Natural killer cell (primary cell): ENCODE data around the gene TTC28. TPM values are rescaled to one million over a fixed set of nuclear protein-coding genes. Genes with fewer than 3 reads are reported as not detected.

Experiments used
- ATAC-seq, 3 donors: fragments of 150-1000 bp in 2 of 3; fragments of 200-7000 bp in 1 of 3; cut with Tn5 transposase; 1 replicate in 1 of 3; 2 replicates in 2 of 3; pipeline ENCODE4 v1.10.0; 2021; ENCODE audit warnings: mild to moderate bottlenecking in 2 of 3, moderate library complexity in 2 of 3
- DNase-seq, 2 donors: peaks; one replicate each; pipeline versions ENCODE4 v3.0.0 to v3.0.0-alpha.2; 2013 to 2021; ENCODE audit warnings: mixed read lengths in 1 of 2
- H3K27ac ChIP-seq: one replicate; pipeline ENCODE4 v1.5.1; 2013; ENCODE audit warnings: mild to moderate bottlenecking, low read length
- H3K27me3 ChIP-seq: one replicate; pipeline ENCODE4 v1.6.1; 2013; ENCODE audit warnings: low read length; ENCODE audit not compliant: control insufficient read depth, insufficient read depth
- H3K36me3 ChIP-seq: one replicate; pipeline ENCODE4 v1.6.1; 2013; ENCODE audit warnings: low read length; ENCODE audit not compliant: control insufficient read depth, insufficient read depth
- H3K4me1 ChIP-seq: one replicate; pipeline ENCODE4 v1.6.1; 2013; ENCODE audit warnings: low read length; ENCODE audit not compliant: control insufficient read depth, insufficient read depth
- H3K4me3 ChIP-seq: one replicate; pipeline ENCODE4 v1.5.1; 2013; ENCODE audit warnings: low read length
- H3K9me3 ChIP-seq: one replicate; pipeline ENCODE4 v1.6.1; 2013; ENCODE audit warnings: low read length; ENCODE audit not compliant: control insufficient read depth, insufficient read depth
- H3K27ac Mint-ChIP-seq, 2 donors: one replicate each; pipeline ENCODE4 v1.8.0; 2022; ENCODE audit warnings: mild to moderate bottlenecking in 2 of 2, mixed read lengths in 2 of 2, moderate library complexity in 1 of 2
- H3K27me3 Mint-ChIP-seq, 2 donors: one replicate each; pipeline ENCODE4 v1.8.0; 2022; ENCODE audit warnings: low read depth in 2 of 2, mixed read lengths in 2 of 2
- H3K36me3 Mint-ChIP-seq: one replicate; pipeline ENCODE4 v1.8.0; 2022; ENCODE audit warnings: mixed read lengths
- H3K4me1 Mint-ChIP-seq, 2 donors: one replicate each; pipeline ENCODE4 v1.8.0; 2022; ENCODE audit warnings: mixed read lengths in 2 of 2
- H3K4me3 Mint-ChIP-seq: one replicate; pipeline ENCODE4 v1.8.0; 2022; ENCODE audit warnings: mild to moderate bottlenecking, moderate library complexity, mixed read lengths
- H3K9me3 Mint-ChIP-seq, 2 donors: one replicate each; pipeline ENCODE4 v1.8.0; 2022; ENCODE audit warnings: mixed read lengths in 2 of 2
- CTCF ChIP-seq: fragments of 200-600 bp; IDR thresholded peaks from one replicate; pipeline ENCODE4 v1.8.0; 2022; ENCODE audit warnings: antibody characterized with exemption
- WGBS: methylation state at CpG from one replicate; pipeline ENCODE4 v1.1.7; 2013; ENCODE audit warnings: missing lambda C conversion rate; ENCODE audit not compliant: insufficient coverage; 5-methylcytosine and 5-hydroxymethylcytosine counted together
- intact Hi-C: fragments of 100-400 bp; cut with micrococcal nuclease; formaldehyde crosslinking; loops from one replicate; pipeline ENCODE4 v1.14.2; 2022
- total RNA-seq, 4 donors: library from RNA; stranded (reverse); fragments of 120-200 nt in 1 of 4; gene quantifications; one replicate each; pipeline versions ENCODE4 v1.2.3 to v1.2.4, GENCODE V29; 2013 to 2022

Gene TTC28
- total RNA-seq, 3 donors from 2014 or later (not counting 1 experiment from before 2014, with no cell fraction given): 4.1 to 10.0 (median 8.6) TPM

DNA sequence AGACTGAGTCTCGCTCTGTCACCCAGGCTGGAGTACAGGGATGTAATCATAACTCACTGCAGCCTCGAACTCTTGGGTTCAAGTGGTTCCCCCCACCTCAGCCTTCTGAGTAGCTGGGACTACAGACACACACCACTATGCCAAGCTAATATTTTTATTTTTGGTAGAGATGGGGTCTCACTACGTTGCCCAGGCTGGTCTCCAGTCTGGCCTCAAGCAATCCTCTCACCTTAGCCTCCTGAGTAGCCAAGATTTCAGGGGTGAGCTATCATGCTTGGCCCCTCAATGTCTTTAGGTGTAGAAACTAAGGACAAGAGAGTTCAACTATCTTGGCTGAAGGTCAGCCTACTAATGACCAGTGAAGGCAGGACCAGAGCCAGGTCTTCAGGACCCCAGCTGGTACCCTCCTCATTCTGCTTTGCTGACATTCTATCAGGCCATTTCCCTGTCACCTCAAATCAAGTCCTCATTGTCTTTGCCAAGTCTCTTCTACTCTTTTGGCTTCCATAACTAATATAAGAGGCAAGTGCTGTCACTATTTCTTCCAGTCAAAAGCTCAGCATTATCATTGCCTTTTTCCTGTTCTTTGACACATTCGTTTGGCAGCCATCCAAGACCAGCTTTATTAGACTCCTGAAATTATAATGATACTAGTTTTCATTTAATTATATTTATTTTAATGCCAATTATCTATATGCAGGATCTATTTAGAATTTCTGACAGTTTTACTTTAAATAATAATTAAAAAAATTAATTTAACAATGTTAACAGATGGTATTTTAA is 496.4 kb downstream of the TTC28 start:
- DNase-seq (no peak), ATAC-seq (no peak)
- peaks cover 8 to 36% of the 10 kb centered on the region in 2 donors for H3K27me3 Mint-ChIP-seq
- Histone ChIP-seq H3K27ac (no peak overlapping the region), H3K4me3 (no peak overlapping the region), H3K27me3 (no peaks in the 10 kb centered on the region), H3K36me3 (no peaks in the 10 kb centered on the region), H3K9me3 (no peaks in the 10 kb centered on the region), H3K4me1 (no peaks in the 10 kb centered on the region)
- 75% methylated on average over 1 of the region's 4 CpGs for WGBS
- no peaks in the 10 kb centered on the region for H3K4me1 Mint-ChIP-seq
- no peak overlapping the region for H3K4me3 Mint-ChIP-seq
- TF ChIP-seq CTCF: no peak
- H3K9me3 Mint-ChIP-seq: no peaks in the 10 kb centered on the region
- H3K36me3 Mint-ChIP-seq: no peaks in the 10 kb centered on the region
- intact Hi-C loops: no loop called here
- H3K27ac Mint-ChIP-seq: no peak overlapping the region

DNA sequence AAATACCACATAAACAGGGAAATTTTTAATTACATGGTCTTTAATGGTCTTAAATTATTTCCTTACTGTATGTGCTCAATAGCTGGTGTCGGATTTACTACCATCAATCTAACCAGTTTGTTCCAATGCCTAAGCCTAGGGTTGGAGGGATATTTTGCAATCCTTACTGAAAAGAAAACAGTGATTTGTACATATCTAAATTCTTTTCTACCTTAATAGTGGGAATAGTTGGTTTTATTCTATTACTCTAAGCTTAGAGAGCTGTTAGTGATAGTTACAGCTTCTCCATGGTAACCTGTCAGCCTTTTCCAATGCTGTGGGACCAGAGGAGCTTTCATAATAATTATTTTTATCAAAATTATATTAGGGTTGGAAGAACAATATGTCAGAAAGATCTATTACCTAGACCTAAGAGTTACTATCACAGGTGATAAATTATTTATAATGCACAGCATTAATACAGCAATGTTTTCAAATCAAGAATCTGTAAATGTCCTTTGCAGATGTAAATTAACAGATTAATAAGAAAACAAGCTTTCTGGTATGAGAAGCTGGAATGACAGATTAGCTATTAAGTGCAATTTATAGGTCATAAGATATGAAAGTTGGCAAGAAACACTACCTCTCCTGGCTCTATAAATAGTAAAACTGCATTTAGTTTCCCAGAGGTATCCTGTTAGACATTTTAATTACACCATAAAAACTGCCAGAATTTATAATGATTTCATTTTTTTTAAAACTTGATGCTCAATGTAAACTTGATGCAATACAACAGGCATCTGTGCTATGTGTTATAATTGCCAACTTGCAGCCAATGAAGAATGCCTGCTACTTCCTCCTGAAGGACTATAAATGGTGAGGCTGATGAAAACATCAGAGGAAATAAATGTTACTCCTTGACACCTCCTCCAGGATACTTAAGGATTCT is 498.6 kb downstream of the TTC28 start:
- no peaks in the 10 kb centered on the region for H3K27me3 ChIP-seq
- Mint-ChIP-seq H3K36me3 (no peaks in the 10 kb centered on the region), H3K9me3 (no peaks in the 10 kb centered on the region), H3K4me3 (no peak overlapping the region), H3K4me1 (no peaks in the 10 kb centered on the region), H3K27ac (no peak overlapping the region), H3K27me3 (peaks cover 7 to 20% of the 10 kb centered on the region in 2 donors)
- TF ChIP-seq CTCF: no peak
- WGBS: no CpG with 5 or more reads among the region's 1 CpG
- intact Hi-C loops: no loop called here
- no peak overlapping the region for H3K4me3 ChIP-seq
- no peaks in the 10 kb centered on the region for H3K9me3 ChIP-seq
- no peak for DNase-seq
- ATAC-seq: no peak
- no peaks in the 10 kb centered on the region for H3K36me3 ChIP-seq
- no peaks in the 10 kb centered on the region for H3K4me1 ChIP-seq
- no peak overlapping the region for H3K27ac ChIP-seq

- no peak for DNase-seq
- WGBS: 99% methylated on average over 4 of the region's 4 CpGs
- H3K4me3 ChIP-seq: no peak overlapping the region
- no peak for ATAC-seq
- intact Hi-C loops: no loop called here
- H3K27me3 ChIP-seq: no peaks in the 10 kb centered on the region
- Mint-ChIP-seq H3K4me3 (no peak overlapping the region), H3K4me1 (no peaks in the 10 kb centered on the region), H3K27me3 (peaks cover 5 to 7% of the 10 kb centered on the region in 2 donors), H3K36me3 (no peaks in the 10 kb centered on the region), H3K9me3 (no peaks in the 10 kb centered on the region), H3K27ac (no peak overlapping the region)
- no peaks in the 10 kb centered on the region for H3K9me3 ChIP-seq
- no peaks in the 10 kb centered on the region for H3K4me1 ChIP-seq
- no peaks in the 10 kb centered on the region for H3K36me3 ChIP-seq
- TF ChIP-seq CTCF: no peak
- H3K27ac ChIP-seq: no peak overlapping the region
Observed at GRCh38 chr22:28179392-28179791, 500.2 kb downstream of the TTC28 start.
